Measurements from ENCODE around the gene SLC4A2.
"Not testable (repeated sequence)": the region's sequence is repeated elsewhere in the genome, so short reads cannot be mapped to it uniquely, and the experiment has no call there.

Gene SLC4A2

DNA sequence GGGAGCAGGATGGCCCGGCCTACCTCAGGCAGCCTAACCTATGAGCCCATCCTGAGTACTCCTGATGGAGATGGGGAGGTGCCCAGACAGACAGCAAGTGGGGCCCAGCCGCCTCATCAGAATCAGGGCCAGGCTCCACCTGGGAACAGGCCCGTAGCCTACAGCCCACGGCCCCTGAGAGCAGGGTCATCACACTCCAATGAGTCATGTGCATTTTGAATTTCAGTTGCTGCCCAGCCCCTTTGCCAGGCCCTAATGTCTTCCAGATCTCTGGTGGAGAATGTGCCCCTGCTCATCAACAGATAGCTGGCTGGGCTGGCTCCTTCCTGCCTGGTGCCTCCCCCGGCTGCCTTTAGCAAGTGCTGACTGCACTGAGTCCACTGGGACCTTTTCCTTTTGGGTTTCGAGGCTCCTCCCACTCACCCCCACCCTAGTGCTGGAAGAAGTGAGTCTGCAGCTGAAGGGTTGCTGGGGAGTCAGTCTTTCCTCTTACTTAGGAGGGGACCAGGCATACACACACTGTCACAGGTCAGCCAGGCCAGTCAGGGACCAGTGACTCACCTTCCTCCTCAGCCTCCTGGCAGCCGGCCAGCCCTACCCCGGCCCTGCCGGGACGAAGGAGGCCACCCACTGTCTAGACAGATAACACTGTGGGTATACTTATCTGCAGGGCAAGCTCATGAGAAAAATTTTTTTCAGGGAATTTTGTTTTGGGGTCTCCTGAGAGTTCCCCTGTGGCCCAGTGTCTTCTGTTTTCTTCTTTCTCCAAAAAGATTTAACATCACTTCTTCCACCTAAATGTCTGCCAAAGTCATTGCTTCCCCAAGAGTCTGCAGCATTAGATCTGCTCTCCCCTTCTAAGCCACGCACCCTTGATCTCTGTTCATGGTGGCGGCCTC, 20.2 kb upstream of the SLC4A2 start:
- Histone ChIP-seq H3K9ac (ENCODE audit: low read length) (no peak overlapping the region), H2AFZ (ENCODE audit: low read depth, low read length) (no peak overlapping the region), H3K36me3 (replicated peaks; ENCODE audit: low read depth, low read length) (no peaks in the 10 kb centered on the region), H3K4me1 (ENCODE audit: low read length) (no peaks in the 10 kb centered on the region), H3K79me2 (ENCODE audit: low read length) (no peaks in the 10 kb centered on the region), H3K4me2 (ENCODE audit: low read length) (no peak overlapping the region), H3K27me3 (ENCODE audit: low read depth, low read length) (no peaks in the 10 kb centered on the region), H3K27ac (ENCODE audit: low read length) (no peak overlapping the region), H3K9me3 (ENCODE audit: insufficient read depth, low read length) (no peaks in the 10 kb centered on the region), H4K20me1 (ENCODE audit: insufficient read depth, low read length) (no peaks in the 10 kb centered on the region), H3K4me3 (ENCODE audit: low read length) (no peak overlapping the region)
- TF ChIP-seq EZH2phosphoT487 (IDR thresholded peaks at IDR 0.05; ENCODE audit: low read depth), result no peak
- TF ChIP-seq, protein P1, sequence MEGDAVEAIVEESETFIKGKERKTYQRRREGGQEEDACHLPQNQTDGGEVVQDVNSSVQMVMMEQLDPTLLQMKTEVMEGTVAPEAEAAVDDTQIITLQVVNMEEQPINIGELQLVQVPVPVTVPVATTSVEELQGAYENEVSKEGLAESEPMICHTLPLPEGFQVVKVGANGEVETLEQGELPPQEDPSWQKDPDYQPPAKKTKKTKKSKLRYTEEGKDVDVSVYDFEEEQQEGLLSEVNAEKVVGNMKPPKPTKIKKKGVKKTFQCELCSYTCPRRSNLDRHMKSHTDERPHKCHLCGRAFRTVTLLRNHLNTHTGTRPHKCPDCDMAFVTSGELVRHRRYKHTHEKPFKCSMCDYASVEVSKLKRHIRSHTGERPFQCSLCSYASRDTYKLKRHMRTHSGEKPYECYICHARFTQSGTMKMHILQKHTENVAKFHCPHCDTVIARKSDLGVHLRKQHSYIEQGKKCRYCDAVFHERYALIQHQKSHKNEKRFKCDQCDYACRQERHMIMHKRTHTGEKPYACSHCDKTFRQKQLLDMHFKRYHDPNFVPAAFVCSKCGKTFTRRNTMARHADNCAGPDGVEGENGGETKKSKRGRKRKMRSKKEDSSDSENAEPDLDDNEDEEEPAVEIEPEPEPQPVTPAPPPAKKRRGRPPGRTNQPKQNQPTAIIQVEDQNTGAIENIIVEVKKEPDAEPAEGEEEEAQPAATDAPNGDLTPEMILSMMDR (IDR thresholded peaks at IDR 0.05; ENCODE audit: low read depth, low read length), result no peak

DNA sequence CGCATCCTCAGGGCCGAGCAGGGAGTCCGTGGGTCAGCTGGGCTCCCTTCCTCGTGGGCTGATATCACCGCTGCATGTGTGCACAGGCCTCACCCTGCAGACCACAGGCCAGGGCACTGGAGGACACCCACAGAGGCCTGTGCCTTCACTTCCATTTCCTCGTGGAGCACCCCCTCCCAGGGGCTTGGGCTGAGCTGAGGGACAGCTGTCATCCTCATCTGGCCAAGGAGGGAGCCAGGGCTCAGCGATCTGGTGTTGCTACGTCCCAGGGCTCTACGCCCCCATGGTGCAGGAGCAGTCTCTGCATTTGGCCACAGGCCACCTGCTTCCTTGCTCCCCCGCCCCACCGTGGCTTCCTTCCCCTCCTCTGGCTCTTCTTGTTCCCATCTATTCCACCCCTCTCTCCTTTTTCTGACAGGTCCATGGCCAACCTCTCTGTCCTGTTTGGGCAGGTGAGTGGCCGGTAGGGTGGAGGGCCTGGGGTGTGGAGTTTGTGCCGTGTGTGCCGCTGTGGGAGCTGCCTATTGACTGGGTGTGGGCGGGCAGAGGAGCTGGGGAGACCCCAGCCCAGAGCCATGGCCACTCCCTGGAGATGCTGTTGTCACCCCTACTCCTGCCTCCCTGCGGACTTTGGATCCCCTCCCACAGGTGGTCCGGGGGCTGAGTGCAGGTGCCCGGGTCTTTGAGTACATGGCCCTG, 19.4 kb upstream of the SLC4A2 start:
- Histone ChIP-seq H3K4me2 (ENCODE audit: low read length) (no peak overlapping the region), H3K9ac (ENCODE audit: low read length) (no peak overlapping the region), H2AFZ (ENCODE audit: low read depth, low read length) (no peak overlapping the region), H3K4me3 (ENCODE audit: low read length) (no peak overlapping the region), H3K36me3 (replicated peaks; ENCODE audit: low read depth, low read length) (no peaks in the 10 kb centered on the region), H3K27me3 (ENCODE audit: low read depth, low read length) (no peaks in the 10 kb centered on the region), H3K79me2 (ENCODE audit: low read length) (no peaks in the 10 kb centered on the region), H3K4me1 (ENCODE audit: low read length) (no peaks in the 10 kb centered on the region), H4K20me1 (ENCODE audit: insufficient read depth, low read length) (no peaks in the 10 kb centered on the region), H3K9me3 (ENCODE audit: insufficient read depth, low read length) (no peaks in the 10 kb centered on the region), H3K27ac (ENCODE audit: low read length) (no peak overlapping the region)
- TF ChIP-seq, protein P1 (IDR thresholded peaks at IDR 0.05; ENCODE audit: low read depth, low read length), result no peak
- no peak for TF ChIP-seq EZH2phosphoT487 (IDR thresholded peaks at IDR 0.05; ENCODE audit: low read depth)

DNA sequence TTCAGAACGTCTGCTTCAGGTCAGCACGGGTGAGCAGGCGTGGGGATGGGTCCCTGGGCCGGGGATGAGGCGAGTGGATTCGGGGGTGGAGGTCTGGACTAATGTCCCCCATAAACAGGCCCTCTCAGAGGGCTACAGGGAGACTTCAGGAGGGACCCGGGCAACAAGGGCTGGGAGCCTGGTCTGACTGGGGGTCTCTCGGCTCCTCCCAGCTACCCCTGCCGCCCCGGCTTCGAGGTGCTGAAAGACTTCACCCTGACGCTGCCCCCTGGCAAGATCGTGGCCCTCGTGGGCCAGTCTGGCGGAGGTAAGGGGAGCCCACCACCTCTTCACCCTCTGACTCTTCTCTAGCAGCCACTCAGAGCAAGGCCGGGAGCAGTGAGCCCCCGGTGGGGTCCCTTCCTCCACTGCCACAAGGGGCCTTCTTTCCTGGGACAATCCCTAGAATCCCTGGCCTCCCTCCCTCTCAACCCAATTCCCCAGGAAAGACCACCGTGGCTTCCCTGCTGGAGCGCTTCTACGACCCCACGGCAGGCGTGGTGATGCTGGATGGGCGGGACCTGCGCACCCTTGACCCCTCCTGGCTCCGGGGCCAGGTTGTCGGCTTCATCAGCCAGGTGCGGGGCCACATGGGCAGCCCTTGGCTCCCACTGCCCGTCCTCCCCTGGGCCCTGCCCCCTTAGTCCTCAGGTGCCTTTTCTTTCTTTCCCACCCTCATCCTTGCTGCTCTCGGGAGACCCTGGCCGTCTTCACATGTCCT, 18.6 kb upstream of the SLC4A2 start:
- Histone ChIP-seq H3K79me2 (ENCODE audit: low read length) (no peaks in the 10 kb centered on the region), H3K36me3 (replicated peaks; ENCODE audit: low read depth, low read length) (no peaks in the 10 kb centered on the region), H4K20me1 (ENCODE audit: insufficient read depth, low read length) (no peaks in the 10 kb centered on the region), H3K4me2 (ENCODE audit: low read length) (no peak overlapping the region), H3K4me1 (ENCODE audit: low read length) (no peaks in the 10 kb centered on the region), H3K27ac (ENCODE audit: low read length) (no peak overlapping the region), H3K9me3 (ENCODE audit: insufficient read depth, low read length) (no peaks in the 10 kb centered on the region), H3K9ac (ENCODE audit: low read length) (no peak overlapping the region), H2AFZ (ENCODE audit: low read depth, low read length) (no peak overlapping the region), H3K4me3 (ENCODE audit: low read length) (no peak overlapping the region), H3K27me3 (ENCODE audit: low read depth, low read length) (no peaks in the 10 kb centered on the region)
- TF ChIP-seq, protein P1 (IDR thresholded peaks at IDR 0.05; ENCODE audit: low read depth, low read length), result no peak
- TF ChIP-seq EZH2phosphoT487 (IDR thresholded peaks at IDR 0.05; ENCODE audit: low read depth), result no peak

DNA sequence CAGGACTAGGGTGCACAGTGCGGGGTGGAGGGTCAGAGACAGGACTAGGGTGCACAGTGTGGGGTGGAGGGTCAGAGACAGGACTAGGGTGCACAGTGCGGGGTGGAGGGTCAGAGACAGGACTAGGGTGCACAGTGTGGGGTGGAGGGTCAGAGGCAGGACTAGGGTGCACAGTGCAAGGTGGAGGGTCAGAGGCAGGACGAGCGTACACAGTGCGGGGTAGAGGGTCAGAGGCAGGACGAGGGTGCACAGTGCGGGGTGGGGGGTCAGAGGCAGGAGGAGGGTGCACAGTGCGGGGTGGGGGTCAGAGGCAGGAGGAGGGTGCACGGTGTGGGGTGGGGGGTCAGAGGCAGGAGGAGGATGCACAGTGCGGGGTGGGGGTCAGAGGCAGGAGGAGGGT, 15.9 kb upstream of the SLC4A2 start:
- not testable (repeated sequence) for H3K9ac ChIP-seq (ENCODE audit: low read length); H3K79me2 ChIP-seq (ENCODE audit: low read length); H3K4me1 ChIP-seq (ENCODE audit: low read length); H3K27ac ChIP-seq (ENCODE audit: low read length); H3K4me3 ChIP-seq (ENCODE audit: low read length); H3K4me2 ChIP-seq (ENCODE audit: low read length); H3K36me3 ChIP-seq (replicated peaks; ENCODE audit: low read depth, low read length); H3K9me3 ChIP-seq (ENCODE audit: insufficient read depth, low read length); H2AFZ ChIP-seq (ENCODE audit: low read depth, low read length); H3K27me3 ChIP-seq (ENCODE audit: low read depth, low read length); H4K20me1 ChIP-seq (ENCODE audit: insufficient read depth, low read length)

All from OCI-LY3 (cell line).